GM12878 (cell line): ENCODE data around the gene SHISA2. TPM values are rescaled to one million over a fixed set of nuclear protein-coding genes. Genes with fewer than 3 reads are reported as not detected.

Source experiments
- ATAC-seq: fragments of 200-7000 bp; cut with Tn5 transposase; 3 replicates; pipeline ENCODE4 v1.9.1; 2020; ENCODE audit warnings: mild to moderate bottlenecking, moderate library complexity
- BruUV-seq: library from RNA; stranded (reverse); fragments of 400-500 nt; replicated peaks from 2 replicates; lab custom pipeline; 2021; lab: Mats Ljungman, UMichigan
- CTCF ChIA-PET: fragments of 300-600 bp; sonication (Branson Sonifier 250); formaldehyde crosslinking; extraction: SDS; loops from one replicate; lab custom pipeline; 2021; ENCODE audit warnings: inconsistent platforms; lab: Yijun Ruan, JAX
- POLR2A ChIA-PET: fragments of 350-600 bp; formaldehyde crosslinking; extraction: SDS; loops from one replicate; lab custom pipeline; 2021; ENCODE audit warnings: inconsistent platforms; lab: Charles Lee
- RAD21 ChIA-PET: fragments of 300-600 bp; sonication (Branson Sonifier 250); formaldehyde crosslinking; loops from one replicate; lab custom pipeline; 2023; ENCODE audit warnings: antibody characterized with exemption; ENCODE audit not compliant: unreplicated experiment; lab: Charles Lee
- SMC1A ChIA-PET: fragments of 300-600 bp; sonication (Branson Sonifier 250); formaldehyde crosslinking; loops from one replicate; lab custom pipeline; 2023; ENCODE audit not compliant: unreplicated experiment, uncharacterized antibody; lab: Charles Lee
- DNase-seq: peaks from one replicate; pipeline ENCODE4 v3.0.0-alpha.2; 2011; ENCODE audit warnings: low read depth, low spot score
- FAIRE-seq: peaks from 3 replicates; lab custom pipeline; 2011; peaks lifted over from hg19 to GRCh38; lab: Jason Lieb, UNC
- H2AFZ ChIP-seq: 2 replicates; pipeline ENCODE4 v1.6.0; 2011; ENCODE audit warnings: low read depth, low read length, control low read depth; ENCODE audit not compliant: control insufficient read depth
- H3K27ac ChIP-seq: 2 replicates; pipeline ENCODE4 v1.5.1; 2011; ENCODE audit warnings: control low read depth; ENCODE audit not compliant: control insufficient read depth, insufficient read depth
- H3K27me3 ChIP-seq, 2 experiments: replicated peaks in 1 of 2; 2 replicates each; pipeline versions ENCODE4 v1.6.0 to v1.6.1; 2011; ENCODE audit warnings: low read length in 1 of 2; ENCODE audit not compliant: control insufficient read depth in 2 of 2, insufficient read depth in 2 of 2
- H3K36me3 ChIP-seq, 2 experiments: 2 replicates each; pipeline ENCODE4 v1.5.1; 2011; ENCODE audit warnings: low read length in 1 of 2; ENCODE audit not compliant: control insufficient read depth in 2 of 2, insufficient read depth in 2 of 2
- H3K4me1 ChIP-seq: 2 replicates; pipeline ENCODE4 v1.6.1; 2011; ENCODE audit warnings: mild to moderate bottlenecking, low read length, moderate library complexity, mixed read lengths; ENCODE audit not compliant: control insufficient read depth, insufficient read depth
- H3K4me2 ChIP-seq: 2 replicates; pipeline ENCODE4 v1.6.0; 2011; ENCODE audit warnings: control low read depth; ENCODE audit not compliant: control insufficient read depth, insufficient read depth
- H3K4me3 ChIP-seq: fragments of 200-600 bp; sonication (generic); 2 replicates; pipeline ENCODE4 v1.5.1; 2016
- H3K79me2 ChIP-seq: 2 replicates; pipeline ENCODE4 v1.6.0; 2011; ENCODE audit warnings: low read length; ENCODE audit not compliant: control insufficient read depth, insufficient read depth
- H3K9ac ChIP-seq: 2 replicates; pipeline ENCODE4 v1.8.0; 2011; ENCODE audit warnings: low read length, control low read depth, mixed read lengths; ENCODE audit not compliant: control insufficient read depth, insufficient read depth
- H3K9me3 ChIP-seq: replicated peaks from 3 replicates; pipeline ENCODE4 v1.5.1; 2011; ENCODE audit warnings: mild to moderate bottlenecking, low read length; ENCODE audit not compliant: control insufficient read depth, insufficient read depth
- H4K20me1 ChIP-seq: 2 replicates; pipeline ENCODE4 v1.6.0; 2011; ENCODE audit not compliant: control insufficient read depth, insufficient read depth
- CREM ChIP-seq: IDR thresholded peaks from 2 replicates; pipeline ENCODE4 v1.6.1; 2014; ENCODE audit warnings: antibody characterized with exemption, low read depth
- IRF4 ChIP-seq: IDR thresholded peaks from 2 replicates; pipeline ENCODE4 v1.6.1; 2011; ENCODE audit warnings: low read depth, low read length
- JUNB ChIP-seq: IDR thresholded peaks from 2 replicates; pipeline ENCODE4 v1.6.1; 2016; ENCODE audit warnings: antibody characterized with exemption, mild to moderate bottlenecking
- JUND ChIP-seq: IDR thresholded peaks from 2 replicates; pipeline ENCODE4 v1.6.1; 2012; ENCODE audit warnings: low read depth, mild to moderate bottlenecking, low read length, improper control_type of control experiment, moderate library complexity
- NFYA ChIP-seq: IDR thresholded peaks from 2 replicates; pipeline ENCODE4 v1.6.1; 2011; ENCODE audit warnings: low read depth, mild to moderate bottlenecking, low read length, improper control_type of control experiment, borderline replicate concordance
- NRF1 ChIP-seq: conservative IDR thresholded peaks from 2 replicates; pipeline ENCODE4 v1.6.1; 2011; ENCODE audit warnings: mild to moderate bottlenecking, low read depth, low read length, improper control_type of control experiment
- RAD51 ChIP-seq: fragments of 450-650 bp; IDR thresholded peaks from 2 replicates; pipeline ENCODE4 v1.6.1; 2016; ENCODE audit warnings: moderate library complexity, mild to moderate bottlenecking, inconsistent platforms
- RBBP5 ChIP-seq: fragments of 200-600 bp; sonication (generic); conservative IDR thresholded peaks from 2 replicates; pipeline ENCODE4 v1.6.1; 2016
- SP1 ChIP-seq: IDR thresholded peaks from one replicate; pipeline ENCODE4 v1.6.1; 2011; ENCODE audit warnings: low read depth, low read length
- SUPT20H ChIP-seq: IDR thresholded peaks from 2 replicates; pipeline ENCODE4 v1.6.1; 2011; ENCODE audit warnings: low read depth, mild to moderate bottlenecking, low read length, moderate library complexity, borderline replicate concordance; ENCODE audit not compliant: control insufficient read depth
- SUZ12 ChIP-seq: fragments of 200-600 bp; sonication (generic); IDR thresholded peaks from one replicate; pipeline ENCODE4 v1.6.1; 2018; ENCODE audit warnings: antibody characterized with exemption, mild to moderate bottlenecking; ENCODE audit not compliant: unreplicated experiment
- TAF1 ChIP-seq: IDR thresholded peaks from 2 replicates; pipeline ENCODE4 v1.6.1; 2011; ENCODE audit warnings: mild to moderate bottlenecking, low read depth, low read length, borderline replicate concordance
- ZZZ3 ChIP-seq: IDR thresholded peaks from 2 replicates; pipeline ENCODE4 v1.6.1; 2011; ENCODE audit warnings: low read depth; ENCODE audit not compliant: control insufficient read depth, insufficient read length
- WGBS: methylation state at CpG from one replicate; pipeline ENCODE4 v1.1.6; 2016; ENCODE audit warnings: low lambda C conversion rate; ENCODE audit not compliant: insufficient replicate concordance, insufficient coverage; ENCODE audit errors: missing lambda C conversion rate; 5-methylcytosine and 5-hydroxymethylcytosine counted together
- in situ Hi-C: fragments of 300-500 bp; cut with MboI; formaldehyde crosslinking; loops from 9 replicates; pipeline ENCODE4 v1.14.3; 2018; ENCODE audit warnings: mixed read lengths
- intact Hi-C: fragments of 100-400 bp; cut with micrococcal nuclease; formaldehyde crosslinking; loops from one replicate; pipeline ENCODE4 v1.14.2; 2022; ENCODE audit not compliant: unreplicated experiment
- polyA plus RNA-seq, 11 experiments: library from polyadenylated mRNA; depleted of rRNA in 4 of 11; unstranded in 6 of 11; stranded (reverse) in 5 of 11; fragments of >200 nt; fragmentation: Nextera tagmentation in 4 of 11; fragmentation: Illumina TruSeq in 1 of 11; extraction: Ambion mirVana in 4 of 11; extraction: Trizol in 1 of 11; gene quantifications; 1 replicate in 1 of 11; 2 replicates in 10 of 11; pipeline versions ENCODE4 v1.2.1 to v1.2.3, GENCODE V29; 2011 to 2016; ENCODE audit warnings: inconsistent platforms in 2 of 11, missing spikeins in 2 of 11, low read depth in 1 of 11
- total RNA-seq, 4 experiments: library from RNA; depleted of rRNA in 3 of 4; stranded (reverse); fragments of >200 nt in 3 of 4; fragmentation: Illumina TruSeq in 1 of 4; extraction: Trizol in 1 of 4; gene quantifications; 2 replicates each; pipeline versions ENCODE4 v1.2.1 to v1.2.3, GENCODE V29; 2013 to 2021
- TF ChIP-seq, protein P1 (sequence below): fragments of 450-650 bp; formaldehyde crosslinking; IDR thresholded peaks from 2 replicates; pipeline ENCODE4 v1.4.0; 2020; ENCODE audit warnings: mild to moderate bottlenecking, moderate library complexity
- TF ChIP-seq, protein P2 (sequence below): fragments of 450-650 bp; formaldehyde crosslinking; IDR thresholded peaks from 2 replicates; pipeline ENCODE4 v1.5.0; 2022; ENCODE audit warnings: mild to moderate bottlenecking, missing genetic modification characterization
- TF ChIP-seq, protein P3 (sequence below): fragments of 450-650 bp; conservative IDR thresholded peaks from 2 replicates; pipeline ENCODE4 v1.6.1; 2017; ENCODE audit warnings: mild to moderate bottlenecking, moderate library complexity

Gene SHISA2
- total and polyA plus RNA-seq, 10 of the 15 experiments (the other 5 are each of a cell fraction or from before 2014, with no cell fraction given): 0.04 to 0.08 TPM; not detected in 8

DNA sequence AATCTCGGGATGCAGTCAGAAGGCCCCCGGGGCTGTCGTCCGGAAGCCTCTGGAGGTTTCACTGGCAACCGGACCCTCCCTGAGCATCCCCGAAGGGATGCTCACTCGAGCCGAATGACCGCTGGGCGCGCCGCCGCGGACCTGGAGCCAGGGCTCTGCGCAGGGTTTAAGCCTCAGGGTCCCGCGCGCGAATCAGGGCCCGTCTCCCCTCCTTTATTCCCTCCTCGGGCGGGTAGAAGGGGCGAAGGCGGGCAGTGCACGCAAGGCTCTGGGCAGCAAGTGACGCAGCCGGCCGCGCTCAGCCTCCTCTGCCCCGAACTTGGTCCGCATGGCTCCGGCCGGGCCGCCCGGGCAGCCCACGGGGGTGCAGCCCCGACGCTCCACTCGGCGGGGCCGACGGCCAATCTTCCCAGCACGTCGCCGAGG lies 572 bp downstream of the SHISA2 start:
- Histone ChIP-seq H4K20me1 (no peaks in the 10 kb centered on the region), H3K9ac (no peak overlapping the region)
- in situ Hi-C loops: no loop called here
- POLR2A ChIA-PET: no interaction called here
- TF ChIP-seq ZZZ3: no peak
- TF ChIP-seq NRF1: no peak
- no peak for TF ChIP-seq CREM
- no peak for TF ChIP-seq NFYA
- TF ChIP-seq SUZ12: no peak
- TF ChIP-seq JUNB: no peak
- TF ChIP-seq IRF4: no peak
- TF ChIP-seq, protein P1, sequence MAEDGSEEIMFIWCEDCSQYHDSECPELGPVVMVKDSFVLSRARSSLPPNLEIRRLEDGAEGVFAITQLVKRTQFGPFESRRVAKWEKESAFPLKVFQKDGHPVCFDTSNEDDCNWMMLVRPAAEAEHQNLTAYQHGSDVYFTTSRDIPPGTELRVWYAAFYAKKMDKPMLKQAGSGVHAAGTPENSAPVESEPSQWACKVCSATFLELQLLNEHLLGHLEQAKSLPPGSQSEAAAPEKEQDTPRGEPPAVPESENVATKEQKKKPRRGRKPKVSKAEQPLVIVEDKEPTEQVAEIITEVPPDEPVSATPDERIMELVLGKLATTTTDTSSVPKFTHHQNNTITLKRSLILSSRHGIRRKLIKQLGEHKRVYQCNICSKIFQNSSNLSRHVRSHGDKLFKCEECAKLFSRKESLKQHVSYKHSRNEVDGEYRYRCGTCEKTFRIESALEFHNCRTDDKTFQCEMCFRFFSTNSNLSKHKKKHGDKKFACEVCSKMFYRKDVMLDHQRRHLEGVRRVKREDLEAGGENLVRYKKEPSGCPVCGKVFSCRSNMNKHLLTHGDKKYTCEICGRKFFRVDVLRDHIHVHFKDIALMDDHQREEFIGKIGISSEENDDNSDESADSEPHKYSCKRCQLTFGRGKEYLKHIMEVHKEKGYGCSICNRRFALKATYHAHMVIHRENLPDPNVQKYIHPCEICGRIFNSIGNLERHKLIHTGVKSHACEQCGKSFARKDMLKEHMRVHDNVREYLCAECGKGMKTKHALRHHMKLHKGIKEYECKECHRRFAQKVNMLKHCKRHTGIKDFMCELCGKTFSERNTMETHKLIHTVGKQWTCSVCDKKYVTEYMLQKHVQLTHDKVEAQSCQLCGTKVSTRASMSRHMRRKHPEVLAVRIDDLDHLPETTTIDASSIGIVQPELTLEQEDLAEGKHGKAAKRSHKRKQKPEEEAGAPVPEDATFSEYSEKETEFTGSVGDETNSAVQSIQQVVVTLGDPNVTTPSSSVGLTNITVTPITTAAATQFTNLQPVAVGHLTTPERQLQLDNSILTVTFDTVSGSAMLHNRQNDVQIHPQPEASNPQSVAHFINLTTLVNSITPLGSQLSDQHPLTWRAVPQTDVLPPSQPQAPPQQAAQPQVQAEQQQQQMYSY (CRISPR knock-in tag): no peak
- TF ChIP-seq JUND: no peak
- TF ChIP-seq RBBP5: no peak
- TF ChIP-seq, protein P2, sequence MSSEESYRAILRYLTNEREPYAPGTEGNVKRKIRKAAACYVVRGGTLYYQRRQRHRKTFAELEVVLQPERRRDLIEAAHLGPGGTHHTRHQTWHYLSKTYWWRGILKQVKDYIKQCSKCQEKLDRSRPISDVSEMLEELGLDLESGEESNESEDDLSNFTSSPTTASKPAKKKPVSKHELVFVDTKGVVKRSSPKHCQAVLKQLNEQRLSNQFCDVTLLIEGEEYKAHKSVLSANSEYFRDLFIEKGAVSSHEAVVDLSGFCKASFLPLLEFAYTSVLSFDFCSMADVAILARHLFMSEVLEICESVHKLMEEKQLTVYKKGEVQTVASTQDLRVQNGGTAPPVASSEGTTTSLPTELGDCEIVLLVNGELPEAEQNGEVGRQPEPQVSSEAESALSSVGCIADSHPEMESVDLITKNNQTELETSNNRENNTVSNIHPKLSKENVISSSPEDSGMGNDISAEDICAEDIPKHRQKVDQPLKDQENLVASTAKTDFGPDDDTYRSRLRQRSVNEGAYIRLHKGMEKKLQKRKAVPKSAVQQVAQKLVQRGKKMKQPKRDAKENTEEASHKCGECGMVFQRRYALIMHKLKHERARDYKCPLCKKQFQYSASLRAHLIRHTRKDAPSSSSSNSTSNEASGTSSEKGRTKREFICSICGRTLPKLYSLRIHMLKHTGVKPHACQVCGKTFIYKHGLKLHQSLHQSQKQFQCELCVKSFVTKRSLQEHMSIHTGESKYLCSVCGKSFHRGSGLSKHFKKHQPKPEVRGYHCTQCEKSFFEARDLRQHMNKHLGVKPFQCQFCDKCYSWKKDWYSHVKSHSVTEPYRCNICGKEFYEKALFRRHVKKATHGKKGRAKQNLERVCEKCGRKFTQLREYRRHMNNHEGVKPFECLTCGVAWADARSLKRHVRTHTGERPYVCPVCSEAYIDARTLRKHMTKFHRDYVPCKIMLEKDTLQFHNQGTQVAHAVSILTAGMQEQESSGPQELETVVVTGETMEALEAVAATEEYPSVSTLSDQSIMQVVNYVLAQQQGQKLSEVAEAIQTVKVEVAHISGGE: no peak
- no peak for TF ChIP-seq TAF1
- no peak for TF ChIP-seq SP1
- no peak for TF ChIP-seq SUPT20H
- TF ChIP-seq, protein P3, sequence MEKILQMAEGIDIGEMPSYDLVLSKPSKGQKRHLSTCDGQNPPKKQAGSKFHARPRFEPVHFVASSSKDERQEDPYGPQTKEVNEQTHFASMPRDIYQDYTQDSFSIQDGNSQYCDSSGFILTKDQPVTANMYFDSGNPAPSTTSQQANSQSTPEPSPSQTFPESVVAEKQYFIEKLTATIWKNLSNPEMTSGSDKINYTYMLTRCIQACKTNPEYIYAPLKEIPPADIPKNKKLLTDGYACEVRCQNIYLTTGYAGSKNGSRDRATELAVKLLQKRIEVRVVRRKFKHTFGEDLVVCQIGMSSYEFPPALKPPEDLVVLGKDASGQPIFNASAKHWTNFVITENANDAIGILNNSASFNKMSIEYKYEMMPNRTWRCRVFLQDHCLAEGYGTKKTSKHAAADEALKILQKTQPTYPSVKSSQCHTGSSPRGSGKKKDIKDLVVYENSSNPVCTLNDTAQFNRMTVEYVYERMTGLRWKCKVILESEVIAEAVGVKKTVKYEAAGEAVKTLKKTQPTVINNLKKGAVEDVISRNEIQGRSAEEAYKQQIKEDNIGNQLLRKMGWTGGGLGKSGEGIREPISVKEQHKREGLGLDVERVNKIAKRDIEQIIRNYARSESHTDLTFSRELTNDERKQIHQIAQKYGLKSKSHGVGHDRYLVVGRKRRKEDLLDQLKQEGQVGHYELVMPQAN: no peak
- no peak for TF ChIP-seq RAD51
- TF ChIP-seq, all 136 proteins: peak for 0
- Histone ChIP-seq H3K4me2 (no peak overlapping the region), H3K4me3 (no peak overlapping the region), H3K79me2 (no peaks in the 10 kb centered on the region), H3K27me3 (peaks cover 4% of the 10 kb centered on the region in 2 experiments), H2AFZ (no peak overlapping the region), H3K9me3 (no peaks in the 10 kb centered on the region; the same call in 2 of the 3 replicates), H3K27ac (no peak overlapping the region), H3K36me3 (no peaks in the 10 kb centered on the region), H3K4me1 (no peaks in the 10 kb centered on the region)
- WGBS: 22% methylated on average over 28 of the region's 45 CpGs
- SMC1A ChIA-PET: no interaction called here
- intact Hi-C loops: no loop called here
- no peak for FAIRE-seq
- CTCF ChIA-PET: no interaction called here
- BruUV-seq: no TSS peak
- no peak for DNase-seq
- ATAC-seq: no peak
- RAD21 ChIA-PET: no interaction called here
